Mammary epithelial cell (primary cell): ENCODE data around the gene NEURL3.

Source experiments
- CTCF ChIP-seq, 2 donors: IDR thresholded peaks in 1 of 2; conservative IDR thresholded peaks in 1 of 2; 2 replicates each; pipeline ENCODE4 v1.5.1; 2011 to 2012; ENCODE audit warnings: inconsistent platforms in 2 of 2, low read length in 2 of 2, mild to moderate bottlenecking in 2 of 2, control low read depth in 1 of 2, low read depth in 1 of 2; ENCODE audit not compliant: insufficient read depth in 1 of 2; ENCODE audit errors: extremely low read depth in 1 of 2
- EZH2 ChIP-seq: IDR thresholded peaks from 2 replicates; pipeline ENCODE4 v1.6.1; 2012; ENCODE audit warnings: low read length, inconsistent platforms, borderline replicate concordance

- TF ChIP-seq CTCF (conservative IDR thresholded peaks at IDR 0.05 in 1 of 2, IDR thresholded peaks at IDR 0.05 in 1 of 2; ENCODE audit: extremely low read depth in 1 of 2, insufficient read depth in 1 of 2, low read depth in 1 of 2, low read length in 2 of 2) (peak in 1 of 2 donors; percentile 22), EZH2 (no peak)
Measured at GRCh38 chr2:96527286-96528005, 22.3 kb upstream of the NEURL3 start.
